Omental fat pad (tissue), 4 donors: ENCODE results near the gene SNX5. TPM values are rescaled to one million over a fixed set of nuclear protein-coding genes. Genes with fewer than 3 reads are reported as not detected.

ENCODE experiments used
- ATAC-seq: fragments of 150-250 bp; one replicate; pipeline ENCODE4 v1.9.1; 2016; ENCODE audit warnings: mild to moderate bottlenecking, moderate library complexity; ENCODE audit not compliant: low FRiP score
- DNase-seq: peaks from one replicate; pipeline ENCODE4 v3.0.0-alpha.2; 2019; ENCODE audit warnings: low spot score
- total RNA-seq, 4 donors: library from RNA; depleted of rRNA; stranded (reverse); fragments of >200 nt; gene quantifications; one replicate each; pipeline ENCODE4 v1.1.0, GENCODE V29; 2016
- TF ChIP-seq, protein P1 (sequence below), 3 donors: fragments of 450-650 bp; IDR thresholded peaks; one replicate each; pipeline ENCODE4 v1.5.1; 2016 to 2017; ENCODE audit warnings: antibody characterized with exemption in 3 of 3, mild to moderate bottlenecking in 3 of 3, moderate library complexity in 2 of 3

SNX5 gene
- total RNA-seq, 4 donors from 2014 or later: 101 to 232 (median 110) TPM

DNA sequence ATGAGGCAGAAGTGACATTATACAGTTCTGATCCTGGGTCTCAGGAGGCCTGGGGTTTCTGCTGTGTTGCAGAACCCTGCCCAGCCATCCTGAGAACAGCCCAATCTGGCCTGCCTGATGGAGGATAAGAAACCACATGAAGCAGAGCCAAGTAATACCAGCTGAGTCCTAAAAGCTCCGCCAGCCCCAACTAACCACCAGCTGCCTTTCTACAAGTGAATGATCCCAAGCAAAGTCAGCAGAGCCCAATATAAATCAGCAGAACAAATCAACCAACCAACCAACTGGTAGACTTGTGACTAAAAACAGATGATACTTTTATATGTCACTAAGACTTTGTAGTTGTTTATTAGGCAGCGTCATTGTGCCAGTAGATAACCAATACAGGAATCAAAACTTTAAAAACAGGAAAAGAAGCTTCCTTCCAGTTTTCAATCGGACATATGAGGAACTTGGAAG is 52.1 kb downstream of the SNX5 start:
- DNase-seq (no peak), ATAC-seq (no peak)
- TF ChIP-seq, protein P1, sequence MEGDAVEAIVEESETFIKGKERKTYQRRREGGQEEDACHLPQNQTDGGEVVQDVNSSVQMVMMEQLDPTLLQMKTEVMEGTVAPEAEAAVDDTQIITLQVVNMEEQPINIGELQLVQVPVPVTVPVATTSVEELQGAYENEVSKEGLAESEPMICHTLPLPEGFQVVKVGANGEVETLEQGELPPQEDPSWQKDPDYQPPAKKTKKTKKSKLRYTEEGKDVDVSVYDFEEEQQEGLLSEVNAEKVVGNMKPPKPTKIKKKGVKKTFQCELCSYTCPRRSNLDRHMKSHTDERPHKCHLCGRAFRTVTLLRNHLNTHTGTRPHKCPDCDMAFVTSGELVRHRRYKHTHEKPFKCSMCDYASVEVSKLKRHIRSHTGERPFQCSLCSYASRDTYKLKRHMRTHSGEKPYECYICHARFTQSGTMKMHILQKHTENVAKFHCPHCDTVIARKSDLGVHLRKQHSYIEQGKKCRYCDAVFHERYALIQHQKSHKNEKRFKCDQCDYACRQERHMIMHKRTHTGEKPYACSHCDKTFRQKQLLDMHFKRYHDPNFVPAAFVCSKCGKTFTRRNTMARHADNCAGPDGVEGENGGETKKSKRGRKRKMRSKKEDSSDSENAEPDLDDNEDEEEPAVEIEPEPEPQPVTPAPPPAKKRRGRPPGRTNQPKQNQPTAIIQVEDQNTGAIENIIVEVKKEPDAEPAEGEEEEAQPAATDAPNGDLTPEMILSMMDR (IDR thresholded peaks at IDR 0.05): no peak

DNA sequence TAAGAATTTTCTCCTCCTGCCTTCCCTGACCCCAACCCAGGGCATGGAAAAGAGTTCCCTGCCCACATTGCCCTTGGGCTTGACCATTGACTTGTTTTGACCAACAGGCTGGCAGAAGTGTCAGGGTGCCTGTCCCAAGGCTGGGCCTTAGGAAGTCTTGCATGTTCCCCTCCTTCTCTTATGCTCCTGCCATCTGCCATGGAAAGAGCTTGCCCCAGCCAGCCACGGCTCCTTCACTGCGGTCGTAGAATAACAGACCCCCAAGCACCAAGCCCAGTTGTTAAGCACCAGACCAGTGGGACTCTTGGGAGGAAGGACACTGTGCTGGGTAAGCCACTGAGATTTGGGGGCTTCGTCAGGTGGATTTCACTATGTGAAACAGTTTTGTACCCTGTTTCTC is 53.6 kb downstream of the SNX5 start:
- TF ChIP-seq, protein P1 (IDR thresholded peaks at IDR 0.05): no peak
- ATAC-seq: no peak
- DNase-seq: no peak

DNA sequence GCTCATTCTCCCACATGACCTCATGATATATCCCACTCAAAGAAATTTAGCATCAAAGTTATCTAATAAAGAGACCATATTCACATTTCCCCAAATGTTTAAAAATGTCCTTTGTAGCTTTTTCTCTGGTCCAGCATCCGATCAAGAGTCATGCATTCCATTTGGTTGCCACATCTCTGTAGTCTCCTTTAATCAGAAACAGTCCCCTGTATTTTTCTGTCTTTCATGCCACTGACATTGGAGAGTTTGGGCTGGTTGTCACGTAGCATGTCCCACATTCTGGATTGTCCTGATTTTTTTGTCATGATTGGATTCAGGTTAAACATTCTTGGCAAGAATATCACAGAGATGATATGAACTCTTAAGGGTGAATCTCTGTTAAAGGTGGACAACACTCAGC is 55.7 kb downstream of the SNX5 start:
- ATAC-seq (no peak), DNase-seq (no peak)
- TF ChIP-seq, protein P1 (IDR thresholded peaks at IDR 0.05): no peak

DNA sequence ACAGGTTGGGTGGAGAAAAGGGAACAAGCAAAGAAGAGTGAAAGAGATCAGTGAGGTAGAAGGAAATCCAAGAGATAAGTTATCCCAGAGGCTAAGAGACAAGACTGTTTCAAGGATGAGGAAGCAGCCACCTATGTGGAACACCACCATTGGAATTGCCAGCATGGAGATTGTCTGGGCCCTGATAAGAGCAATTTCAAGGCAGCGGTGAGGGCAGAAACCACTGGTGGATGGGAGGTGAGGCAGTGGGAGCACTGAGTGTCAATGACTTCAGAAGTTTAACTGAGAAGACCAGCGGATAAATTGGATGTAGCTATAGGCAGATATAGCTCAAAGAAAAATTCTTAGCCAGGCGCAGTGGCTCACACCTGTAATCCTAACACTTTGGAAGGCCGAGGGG is 56.7 kb downstream of the SNX5 start:
- DNase-seq (no peak), ATAC-seq (no peak)
- TF ChIP-seq, protein P1 (IDR thresholded peaks at IDR 0.05): no peak

DNA sequence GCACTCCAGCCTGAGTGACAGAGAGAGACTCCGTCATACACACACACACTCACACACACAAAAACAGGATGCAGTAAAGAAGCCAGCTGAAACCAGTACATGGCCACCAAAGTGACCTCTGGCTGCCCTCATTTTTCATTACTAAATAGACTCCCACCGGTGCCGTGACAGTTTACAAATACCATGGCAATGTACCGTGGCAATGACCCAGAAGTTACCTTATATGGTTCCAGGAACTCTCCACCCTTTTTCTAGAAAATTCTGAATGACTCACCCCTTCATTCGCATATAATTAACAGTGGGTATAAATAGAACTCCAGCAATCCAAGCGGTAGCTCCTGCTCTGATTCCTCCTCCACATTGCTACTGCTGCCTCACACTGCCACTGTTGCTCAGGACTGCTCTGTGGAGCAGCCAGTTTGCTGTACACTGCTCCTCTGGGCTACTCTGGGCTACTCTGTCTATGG is 57.7 kb downstream of the SNX5 start:
- DNase-seq (no peak), ATAC-seq (peak; percentile 80)
- TF ChIP-seq, protein P1 (IDR thresholded peaks at IDR 0.05): no peak

DNA sequence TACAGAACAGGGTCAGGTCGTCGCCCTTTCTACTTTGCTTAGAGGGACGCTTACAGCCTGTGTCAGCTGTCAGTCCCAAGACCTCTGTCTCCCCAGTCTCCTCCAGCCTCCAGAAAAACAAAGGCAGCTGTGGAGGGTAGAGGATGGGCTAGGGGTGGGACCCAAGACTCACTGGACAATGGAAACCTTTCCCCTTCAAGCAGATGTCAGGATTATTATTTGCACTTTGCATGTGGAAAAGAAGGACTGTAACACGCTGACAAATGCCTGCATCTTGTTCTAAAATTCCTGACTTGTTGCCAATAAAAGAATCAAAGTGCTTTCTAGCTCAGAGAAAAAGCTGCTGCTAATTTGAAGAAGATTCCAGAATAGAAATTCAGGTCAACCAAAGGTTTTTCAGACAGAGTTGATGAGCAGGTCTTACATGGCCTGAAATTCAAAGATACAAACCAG is 58.7 kb downstream of the SNX5 start:
- ATAC-seq (no peak), DNase-seq (no peak)
- TF ChIP-seq, protein P1 (IDR thresholded peaks at IDR 0.05): no peak

DNA sequence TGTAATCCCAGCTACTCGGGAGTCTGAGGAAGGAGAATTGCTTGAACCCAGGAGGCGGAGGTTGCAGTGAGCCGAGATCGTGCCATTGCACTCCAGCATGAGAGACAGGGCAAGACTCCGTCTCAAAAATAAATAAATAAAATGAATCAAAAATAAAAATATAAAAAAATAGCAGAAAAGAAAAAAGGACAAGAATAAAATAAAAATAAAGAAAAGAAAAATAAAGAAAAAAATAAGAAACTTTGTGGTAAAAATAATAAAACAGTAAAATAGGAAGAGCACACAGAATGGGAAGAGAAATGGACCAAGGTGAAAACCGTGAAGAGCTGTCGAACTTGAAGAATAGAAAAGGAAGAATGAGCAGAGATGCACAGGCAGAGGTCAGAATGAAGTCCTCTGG is 63.0 kb downstream of the SNX5 start:
- DNase-seq: no peak
- ATAC-seq: no peak
- TF ChIP-seq, protein P1 (IDR thresholded peaks at IDR 0.05): no peak
